OCI-LY1 (cell line): ENCODE data around the gene CST8.
"Not testable (repeated sequence)": the region's sequence is repeated elsewhere in the genome, so short reads cannot be mapped to it uniquely, and the experiment has no call there.

Experiments used
- H2AFZ ChIP-seq: fragments of 200-600 bp; sonication (generic), shearing (Covaris generic); 2 replicates; pipeline ENCODE4 v1.6.0; 2014; ENCODE audit warnings: antibody characterized with exemption, mild to moderate bottlenecking, low read length
- H3F3A ChIP-seq: fragments of 200-600 bp; sonication (generic), shearing (Covaris generic); 2 replicates; pipeline ENCODE4 v1.6.0; 2014; ENCODE audit warnings: mild to moderate bottlenecking, antibody characterized with exemption, low read length, moderate library complexity; ENCODE audit not compliant: insufficient read depth
- H3K27ac ChIP-seq: fragments of 200-600 bp; sonication (generic); 2 replicates; pipeline ENCODE4 v1.5.1; 2014; ENCODE audit warnings: low read length, mixed run types, mild to moderate bottlenecking, low read depth; ENCODE audit not compliant: poor library complexity, severe bottlenecking
- H3K27me3 ChIP-seq: fragments of 200-600 bp; sonication (generic); 2 replicates; pipeline ENCODE4 v1.6.0; 2014; ENCODE audit warnings: antibody characterized with exemption, mild to moderate bottlenecking, low read length, moderate library complexity; ENCODE audit not compliant: insufficient read depth
- H3K36me3 ChIP-seq: fragments of 200-600 bp; sonication (generic); 2 replicates; pipeline ENCODE4 v1.6.1; 2014; ENCODE audit warnings: mild to moderate bottlenecking, antibody characterized with exemption, low read length, moderate library complexity, mixed read lengths; ENCODE audit not compliant: insufficient read depth
- H3K4me1 ChIP-seq: fragments of 200-600 bp; sonication (generic); 2 replicates; pipeline ENCODE4 v1.5.1; 2014; ENCODE audit warnings: mild to moderate bottlenecking, low read length, moderate library complexity; ENCODE audit not compliant: insufficient read depth, severe bottlenecking
- H3K4me2 ChIP-seq: fragments of 200-600 bp; sonication (generic), shearing (Covaris generic); 2 replicates; pipeline ENCODE4 v1.6.1; 2014; ENCODE audit warnings: low read length
- H3K4me3 ChIP-seq: fragments of 200-600 bp; sonication (generic); 2 replicates; pipeline ENCODE4 v1.5.1; 2014; ENCODE audit warnings: low read length, low read depth, mild to moderate bottlenecking, mixed read lengths; ENCODE audit not compliant: poor library complexity, severe bottlenecking
- H3K79me2 ChIP-seq: fragments of 200-600 bp; shearing (Covaris generic); 2 replicates; pipeline ENCODE4 v1.6.1; 2016; ENCODE audit warnings: mixed run types, low read length, mixed read lengths; ENCODE audit not compliant: insufficient read depth
- H3K9ac ChIP-seq: fragments of 200-600 bp; sonication (generic), shearing (Covaris generic); 2 replicates; pipeline ENCODE4 v1.6.1; 2014; ENCODE audit warnings: mild to moderate bottlenecking, low read length, mixed read lengths
- H3K9me2 ChIP-seq: fragments of 200-600 bp; sonication (generic), shearing (Covaris generic); 2 replicates; pipeline ENCODE4 v1.6.1; 2014; ENCODE audit warnings: low read depth, mild to moderate bottlenecking, low read length, mixed read lengths
- H3K9me3 ChIP-seq: fragments of 200-600 bp; shearing (Covaris generic); 2 replicates; pipeline ENCODE4 v1.6.1; 2014; ENCODE audit warnings: low read length, mixed read lengths
- H4K20me1 ChIP-seq: fragments of 200-600 bp; sonication (generic), shearing (Covaris generic); 2 replicates; pipeline ENCODE4 v1.6.0; 2016; ENCODE audit warnings: mild to moderate bottlenecking, low read length; ENCODE audit not compliant: insufficient read depth
- CTCF ChIP-seq: fragments of 200-600 bp; sonication (generic), shearing (Covaris generic); IDR thresholded peaks from 2 replicates; pipeline ENCODE4 v1.5.1; 2017; ENCODE audit warnings: mild to moderate bottlenecking, antibody characterized with exemption, low read length, moderate library complexity, mixed read lengths
- EZH2 ChIP-seq: fragments of 200-600 bp; sonication (generic), shearing (Covaris generic); IDR thresholded peaks from 2 replicates; pipeline ENCODE4 v1.8.0; 2017; ENCODE audit warnings: borderline replicate concordance, mixed run types, mild to moderate bottlenecking, antibody characterized with exemption, low read length, moderate library complexity, mixed read lengths

The CST8 gene

GRCh38 chr20:23473293-23473692 is 17.6 kb upstream of the CST8 start:
- H3K9ac ChIP-seq, H3K27me3 ChIP-seq, H3K79me2 ChIP-seq, H3F3A ChIP-seq, H3K9me2 ChIP-seq, H4K20me1 ChIP-seq, H3K9me3 ChIP-seq, H3K4me3 ChIP-seq, H3K27ac ChIP-seq, H3K4me1 ChIP-seq, H3K36me3 ChIP-seq, H2AFZ ChIP-seq, H3K4me2 ChIP-seq: not testable (repeated sequence)

GRCh38 chr20:23475395-23475794 is 15.5 kb upstream of the CST8 start:
- no peaks in the 10 kb centered on the region for H3K36me3 ChIP-seq
- no peak for TF ChIP-seq EZH2
- TF ChIP-seq CTCF: no peak
- no peak overlapping the region for H3K27ac ChIP-seq
- H3K4me3 ChIP-seq: no peak overlapping the region
- no peak overlapping the region for H3K9ac ChIP-seq
- no peak overlapping the region for H2AFZ ChIP-seq
- no peaks in the 10 kb centered on the region for H3K79me2 ChIP-seq
- no peaks in the 10 kb centered on the region for H3K9me3 ChIP-seq
- no peak overlapping the region for H3K4me2 ChIP-seq
- no peaks in the 10 kb centered on the region for H3F3A ChIP-seq
- H3K27me3 ChIP-seq: no peaks in the 10 kb centered on the region
- H4K20me1 ChIP-seq: no peaks in the 10 kb centered on the region
- no peaks in the 10 kb centered on the region for H3K9me2 ChIP-seq
- no peaks in the 10 kb centered on the region for H3K4me1 ChIP-seq

GRCh38 chr20:23476015-23476754 is 14.7 kb upstream of the CST8 start:
- no peaks in the 10 kb centered on the region for H3K9me3 ChIP-seq

More at GRCh38 chr20:23476015-23476754, 14.7 kb upstream of the CST8 start:
- H3K4me2 ChIP-seq: no peak overlapping the region
- H3K9ac ChIP-seq: no peak overlapping the region
- no peaks in the 10 kb centered on the region for H3K36me3 ChIP-seq
- H2AFZ ChIP-seq: no peak overlapping the region
- H3F3A ChIP-seq: no peaks in the 10 kb centered on the region
- H3K9me2 ChIP-seq: no peaks in the 10 kb centered on the region
- TF ChIP-seq CTCF: no peak
- TF ChIP-seq EZH2: no peak
- no peaks in the 10 kb centered on the region for H3K27me3 ChIP-seq
- H3K4me3 ChIP-seq: no peak overlapping the region
- no peaks in the 10 kb centered on the region for H3K79me2 ChIP-seq
- H4K20me1 ChIP-seq: no peaks in the 10 kb centered on the region
- H3K4me1 ChIP-seq: no peaks in the 10 kb centered on the region
- no peak overlapping the region for H3K27ac ChIP-seq
